ENCODE data around the gene SLIT3. TPM values are rescaled to one million over a fixed set of nuclear protein-coding genes. Genes with fewer than 3 reads are reported as not detected.

Gene SLIT3
- total and polyA plus RNA-seq, 2 experiments from 2014 or later = 0.59 to 0.71 TPM

DNA sequence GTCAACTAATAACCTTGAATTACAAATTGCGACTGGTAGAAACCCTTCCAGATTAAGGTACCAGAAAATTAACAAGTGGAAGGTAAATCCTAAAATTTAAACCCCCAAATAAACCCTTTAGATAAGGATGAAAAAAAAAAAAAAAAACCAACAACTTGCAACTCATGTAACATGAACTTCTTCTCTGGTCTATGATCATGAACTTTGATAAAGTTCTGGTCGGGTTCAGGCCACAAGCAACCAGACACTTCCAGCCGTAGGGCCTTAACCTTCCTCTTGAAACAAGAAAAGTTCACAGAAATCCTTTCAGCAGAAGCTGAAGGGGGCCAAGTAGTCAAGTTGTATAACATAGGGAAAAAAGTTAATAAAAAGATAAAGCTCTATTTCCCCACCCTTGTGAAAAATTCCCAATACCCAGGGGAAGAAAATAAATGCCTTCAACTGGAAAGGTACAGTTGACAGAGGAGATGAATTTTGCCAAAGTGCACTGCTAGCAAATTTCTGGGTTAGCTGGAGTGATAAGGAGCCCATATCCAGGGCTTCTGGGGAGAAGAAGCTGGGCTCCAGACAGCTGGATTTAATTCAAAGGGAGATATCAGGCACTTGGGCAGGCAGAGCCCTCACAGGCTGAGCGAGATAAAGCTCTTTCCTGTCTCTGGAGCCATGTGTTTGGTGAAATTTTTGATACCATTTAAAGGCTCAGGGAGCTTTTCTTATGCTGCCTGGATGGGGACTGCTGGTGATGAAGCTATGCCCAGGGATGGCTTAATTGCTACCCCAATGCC is 487.6 kb downstream of the SLIT3 start:
- ATAC-seq (no peak), DNase-seq (ENCODE audit: low spot score) (no peak)
- Mint-ChIP-seq H3K36me3 (ENCODE audit: low read depth) (no peaks in the 10 kb centered on the region), H3K9me3 (peaks cover 3% of the 10 kb centered on the region; the same call in 1 of the 3 replicates), H3K4me1 (peaks cover 21% of the 10 kb centered on the region), H3K27ac (no peak overlapping the region), H3K4me3 (no peak overlapping the region), H3K27me3 (ENCODE audit: insufficient read depth, low read depth, poor library complexity) (no peaks in the 10 kb centered on the region)
- no peak overlapping the region for H3K27ac ChIP-seq (ENCODE audit: low read depth)
- no peak overlapping the region for H3K4me2 ChIP-seq
- H3K4me3 ChIP-seq = no peak overlapping the region
- no peaks in the 10 kb centered on the region for H3K9me2 ChIP-seq (ENCODE audit: insufficient read depth)
- H3K4me1 ChIP-seq (ENCODE audit: insufficient read depth) = no peaks in the 10 kb centered on the region; the same call in 1 of the 2 replicates
- H4K20me1 ChIP-seq (replicated peaks; ENCODE audit: insufficient read depth) = no peaks in the 10 kb centered on the region
- no peak overlapping the region for H2AFZ ChIP-seq
- no peaks in the 10 kb centered on the region for H3F3A ChIP-seq (replicated peaks; ENCODE audit: low read depth)
- H3K27me3 ChIP-seq (ENCODE audit: insufficient read depth) = no peaks in the 10 kb centered on the region
- TF ChIP-seq, protein P1, sequence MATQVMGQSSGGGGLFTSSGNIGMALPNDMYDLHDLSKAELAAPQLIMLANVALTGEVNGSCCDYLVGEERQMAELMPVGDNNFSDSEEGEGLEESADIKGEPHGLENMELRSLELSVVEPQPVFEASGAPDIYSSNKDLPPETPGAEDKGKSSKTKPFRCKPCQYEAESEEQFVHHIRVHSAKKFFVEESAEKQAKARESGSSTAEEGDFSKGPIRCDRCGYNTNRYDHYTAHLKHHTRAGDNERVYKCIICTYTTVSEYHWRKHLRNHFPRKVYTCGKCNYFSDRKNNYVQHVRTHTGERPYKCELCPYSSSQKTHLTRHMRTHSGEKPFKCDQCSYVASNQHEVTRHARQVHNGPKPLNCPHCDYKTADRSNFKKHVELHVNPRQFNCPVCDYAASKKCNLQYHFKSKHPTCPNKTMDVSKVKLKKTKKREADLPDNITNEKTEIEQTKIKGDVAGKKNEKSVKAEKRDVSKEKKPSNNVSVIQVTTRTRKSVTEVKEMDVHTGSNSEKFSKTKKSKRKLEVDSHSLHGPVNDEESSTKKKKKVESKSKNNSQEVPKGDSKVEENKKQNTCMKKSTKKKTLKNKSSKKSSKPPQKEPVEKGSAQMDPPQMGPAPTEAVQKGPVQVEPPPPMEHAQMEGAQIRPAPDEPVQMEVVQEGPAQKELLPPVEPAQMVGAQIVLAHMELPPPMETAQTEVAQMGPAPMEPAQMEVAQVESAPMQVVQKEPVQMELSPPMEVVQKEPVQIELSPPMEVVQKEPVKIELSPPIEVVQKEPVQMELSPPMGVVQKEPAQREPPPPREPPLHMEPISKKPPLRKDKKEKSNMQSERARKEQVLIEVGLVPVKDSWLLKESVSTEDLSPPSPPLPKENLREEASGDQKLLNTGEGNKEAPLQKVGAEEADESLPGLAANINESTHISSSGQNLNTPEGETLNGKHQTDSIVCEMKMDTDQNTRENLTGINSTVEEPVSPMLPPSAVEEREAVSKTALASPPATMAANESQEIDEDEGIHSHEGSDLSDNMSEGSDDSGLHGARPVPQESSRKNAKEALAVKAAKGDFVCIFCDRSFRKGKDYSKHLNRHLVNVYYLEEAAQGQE (IDR thresholded peaks at IDR 0.05; ENCODE audit: unreplicated experiment) = no peak
- TF ChIP-seq EZH2 (IDR thresholded peaks at IDR 0.05; ENCODE audit: low read depth, unreplicated experiment) = no peak
- TF ChIP-seq, protein P2, sequence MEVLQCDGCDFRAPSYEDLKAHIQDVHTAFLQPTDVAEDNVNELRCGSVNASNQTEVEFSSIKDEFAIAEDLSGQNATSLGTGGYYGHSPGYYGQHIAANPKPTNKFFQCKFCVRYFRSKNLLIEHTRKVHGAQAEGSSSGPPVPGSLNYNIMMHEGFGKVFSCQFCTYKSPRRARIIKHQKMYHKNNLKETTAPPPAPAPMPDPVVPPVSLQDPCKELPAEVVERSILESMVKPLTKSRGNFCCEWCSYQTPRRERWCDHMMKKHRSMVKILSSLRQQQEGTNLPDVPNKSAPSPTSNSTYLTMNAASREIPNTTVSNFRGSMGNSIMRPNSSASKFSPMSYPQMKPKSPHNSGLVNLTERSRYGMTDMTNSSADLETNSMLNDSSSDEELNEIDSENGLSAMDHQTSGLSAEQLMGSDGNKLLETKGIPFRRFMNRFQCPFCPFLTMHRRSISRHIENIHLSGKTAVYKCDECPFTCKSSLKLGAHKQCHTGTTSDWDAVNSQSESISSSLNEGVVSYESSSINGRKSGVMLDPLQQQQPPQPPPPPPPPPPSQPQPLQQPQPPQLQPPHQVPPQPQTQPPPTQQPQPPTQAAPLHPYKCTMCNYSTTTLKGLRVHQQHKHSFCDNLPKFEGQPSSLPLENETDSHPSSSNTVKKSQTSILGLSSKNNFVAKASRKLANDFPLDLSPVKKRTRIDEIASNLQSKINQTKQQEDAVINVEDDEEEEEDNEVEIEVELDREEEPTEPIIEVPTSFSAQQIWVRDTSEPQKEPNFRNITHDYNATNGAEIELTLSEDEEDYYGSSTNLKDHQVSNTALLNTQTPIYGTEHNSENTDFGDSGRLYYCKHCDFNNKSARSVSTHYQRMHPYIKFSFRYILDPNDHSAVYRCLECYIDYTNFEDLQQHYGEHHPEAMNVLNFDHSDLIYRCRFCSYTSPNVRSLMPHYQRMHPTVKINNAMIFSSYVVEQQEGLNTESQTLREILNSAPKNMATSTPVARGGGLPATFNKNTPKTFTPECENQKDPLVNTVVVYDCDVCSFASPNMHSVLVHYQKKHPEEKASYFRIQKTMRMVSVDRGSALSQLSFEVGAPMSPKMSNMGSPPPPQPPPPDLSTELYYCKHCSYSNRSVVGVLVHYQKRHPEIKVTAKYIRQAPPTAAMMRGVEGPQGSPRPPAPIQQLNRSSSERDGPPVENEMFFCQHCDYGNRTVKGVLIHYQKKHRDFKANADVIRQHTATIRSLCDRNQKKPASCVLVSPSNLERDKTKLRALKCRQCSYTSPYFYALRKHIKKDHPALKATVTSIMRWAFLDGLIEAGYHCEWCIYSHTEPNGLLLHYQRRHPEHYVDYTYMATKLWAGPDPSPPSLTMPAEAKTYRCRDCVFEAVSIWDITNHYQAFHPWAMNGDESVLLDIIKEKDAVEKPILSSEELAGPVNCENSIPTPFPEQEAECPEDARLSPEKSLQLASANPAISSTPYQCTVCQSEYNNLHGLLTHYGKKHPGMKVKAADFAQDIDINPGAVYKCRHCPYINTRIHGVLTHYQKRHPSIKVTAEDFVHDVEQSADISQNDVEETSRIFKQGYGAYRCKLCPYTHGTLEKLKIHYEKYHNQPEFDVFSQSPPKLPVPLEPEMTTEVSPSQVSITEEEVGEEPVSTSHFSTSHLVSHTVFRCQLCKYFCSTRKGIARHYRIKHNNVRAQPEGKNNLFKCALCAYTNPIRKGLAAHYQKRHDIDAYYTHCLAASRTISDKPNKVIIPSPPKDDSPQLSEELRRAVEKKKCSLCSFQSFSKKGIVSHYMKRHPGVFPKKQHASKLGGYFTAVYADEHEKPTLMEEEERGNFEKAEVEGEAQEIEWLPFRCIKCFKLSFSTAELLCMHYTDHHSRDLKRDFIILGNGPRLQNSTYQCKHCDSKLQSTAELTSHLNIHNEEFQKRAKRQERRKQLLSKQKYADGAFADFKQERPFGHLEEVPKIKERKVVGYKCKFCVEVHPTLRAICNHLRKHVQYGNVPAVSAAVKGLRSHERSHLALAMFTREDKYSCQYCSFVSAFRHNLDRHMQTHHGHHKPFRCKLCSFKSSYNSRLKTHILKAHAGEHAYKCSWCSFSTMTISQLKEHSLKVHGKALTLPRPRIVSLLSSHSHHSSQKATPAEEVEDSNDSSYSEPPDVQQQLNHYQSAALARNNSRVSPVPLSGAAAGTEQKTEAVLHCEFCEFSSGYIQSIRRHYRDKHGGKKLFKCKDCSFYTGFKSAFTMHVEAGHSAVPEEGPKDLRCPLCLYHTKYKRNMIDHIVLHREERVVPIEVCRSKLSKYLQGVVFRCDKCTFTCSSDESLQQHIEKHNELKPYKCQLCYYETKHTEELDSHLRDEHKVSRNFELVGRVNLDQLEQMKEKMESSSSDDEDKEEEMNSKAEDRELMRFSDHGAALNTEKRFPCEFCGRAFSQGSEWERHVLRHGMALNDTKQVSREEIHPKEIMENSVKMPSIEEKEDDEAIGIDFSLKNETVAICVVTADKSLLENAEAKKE (CRISPR knock-in tag; IDR thresholded peaks at IDR 0.05) = no peak
- no peak for TF ChIP-seq POLR2AphosphoS5 (IDR thresholded peaks at IDR 0.05; ENCODE audit: low read depth)
- no peak for TF ChIP-seq ZNF331 (CRISPR knock-in tag; IDR thresholded peaks at IDR 0.05; ENCODE audit: low read depth)
- no peak for TF ChIP-seq EZH2phosphoT487 (IDR thresholded peaks at IDR 0.05; ENCODE audit: unreplicated experiment)
- no peak for TF ChIP-seq STAT1 (IDR thresholded peaks at IDR 0.05; ENCODE audit: unreplicated experiment)
- no peak for TF ChIP-seq ZNF114 (CRISPR knock-in tag; IDR thresholded peaks at IDR 0.05)
- TF ChIP-seq, protein P3, sequence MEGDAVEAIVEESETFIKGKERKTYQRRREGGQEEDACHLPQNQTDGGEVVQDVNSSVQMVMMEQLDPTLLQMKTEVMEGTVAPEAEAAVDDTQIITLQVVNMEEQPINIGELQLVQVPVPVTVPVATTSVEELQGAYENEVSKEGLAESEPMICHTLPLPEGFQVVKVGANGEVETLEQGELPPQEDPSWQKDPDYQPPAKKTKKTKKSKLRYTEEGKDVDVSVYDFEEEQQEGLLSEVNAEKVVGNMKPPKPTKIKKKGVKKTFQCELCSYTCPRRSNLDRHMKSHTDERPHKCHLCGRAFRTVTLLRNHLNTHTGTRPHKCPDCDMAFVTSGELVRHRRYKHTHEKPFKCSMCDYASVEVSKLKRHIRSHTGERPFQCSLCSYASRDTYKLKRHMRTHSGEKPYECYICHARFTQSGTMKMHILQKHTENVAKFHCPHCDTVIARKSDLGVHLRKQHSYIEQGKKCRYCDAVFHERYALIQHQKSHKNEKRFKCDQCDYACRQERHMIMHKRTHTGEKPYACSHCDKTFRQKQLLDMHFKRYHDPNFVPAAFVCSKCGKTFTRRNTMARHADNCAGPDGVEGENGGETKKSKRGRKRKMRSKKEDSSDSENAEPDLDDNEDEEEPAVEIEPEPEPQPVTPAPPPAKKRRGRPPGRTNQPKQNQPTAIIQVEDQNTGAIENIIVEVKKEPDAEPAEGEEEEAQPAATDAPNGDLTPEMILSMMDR (conservative IDR thresholded peaks at IDR 0.05; ENCODE audit: low read depth in 2 of 2) = no peak
- TF ChIP-seq, protein P4, sequence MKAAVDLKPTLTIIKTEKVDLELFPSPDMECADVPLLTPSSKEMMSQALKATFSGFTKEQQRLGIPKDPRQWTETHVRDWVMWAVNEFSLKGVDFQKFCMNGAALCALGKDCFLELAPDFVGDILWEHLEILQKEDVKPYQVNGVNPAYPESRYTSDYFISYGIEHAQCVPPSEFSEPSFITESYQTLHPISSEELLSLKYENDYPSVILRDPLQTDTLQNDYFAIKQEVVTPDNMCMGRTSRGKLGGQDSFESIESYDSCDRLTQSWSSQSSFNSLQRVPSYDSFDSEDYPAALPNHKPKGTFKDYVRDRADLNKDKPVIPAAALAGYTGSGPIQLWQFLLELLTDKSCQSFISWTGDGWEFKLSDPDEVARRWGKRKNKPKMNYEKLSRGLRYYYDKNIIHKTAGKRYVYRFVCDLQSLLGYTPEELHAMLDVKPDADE (IDR thresholded peaks at IDR 0.05) = no peak
- no peak for TF ChIP-seq JUNB (IDR thresholded peaks at IDR 0.05; ENCODE audit: unreplicated experiment)
- TF ChIP-seq CREB1 (CRISPR knock-in tag; IDR thresholded peaks at IDR 0.05; ENCODE audit: low read depth) = no peak
- TF ChIP-seq NANOG (IDR thresholded peaks at IDR 0.05; ENCODE audit: borderline replicate concordance) = no peak
- no peaks in the 10 kb centered on the region for H3K36me3 ChIP-seq (ENCODE audit: insufficient read depth)
- no peaks in the 10 kb centered on the region for H3K79me2 ChIP-seq (replicated peaks; ENCODE audit: insufficient read depth)

Data from GM23338 (cell line).